Gastrocnemius medialis (tissue), 4 donors: Measurements from ENCODE around the gene CAND2. TPM values are rescaled to one million over a fixed set of nuclear protein-coding genes. Genes with fewer than 3 reads are reported as not detected.
A peak's percentile ranks its signal among the peaks of the same experiment; 100 is the strongest.

Experiments used
- ATAC-seq, 2 donors: fragments of 150-250 bp; one replicate each; pipeline ENCODE4 v1.9.1; 2016
- DNase-seq, 2 donors: peaks; one replicate each; pipeline ENCODE4 v3.0.0-alpha.2; 2019
- H3K27ac ChIP-seq, 4 donors: fragments of 200-600 bp; sonication (generic); 1 replicate in 1 of 4; 2 replicates in 3 of 4; pipeline ENCODE4 v1.5.1; 2016 to 2018; ENCODE audit warnings: mild to moderate bottlenecking in 2 of 4, moderate library complexity in 1 of 4
- H3K27me3 ChIP-seq, 3 donors: fragments of 200-600 bp; sonication (generic) in 2 of 3; 1 replicate in 1 of 3; 2 replicates in 2 of 3; pipeline versions ENCODE4 v1.5.1 to v1.6.0; 2016 to 2019; ENCODE audit warnings: mild to moderate bottlenecking in 1 of 3, moderate library complexity in 1 of 3
- H3K36me3 ChIP-seq, 2 donors: fragments of 200-600 bp; sonication (generic) in 1 of 2; one replicate each; pipeline ENCODE4 v1.5.1; 2017 to 2018
- H3K4me1 ChIP-seq, 2 donors: fragments of 200-600 bp; sonication (generic) in 1 of 2; one replicate each; pipeline ENCODE4 v1.5.1; 2016 to 2017; ENCODE audit warnings: mild to moderate bottlenecking in 2 of 2
- H3K4me3 ChIP-seq, 4 donors: fragments of 200-600 bp; sonication (generic) in 3 of 4; 1 replicate in 1 of 4; 2 replicates in 3 of 4; pipeline ENCODE4 v1.5.1; 2016 to 2019; ENCODE audit warnings: mild to moderate bottlenecking in 2 of 4
- H3K9me3 ChIP-seq, 3 donors: fragments of 200-600 bp; sonication (generic) in 2 of 3; 1 replicate in 1 of 3; 2 replicates in 2 of 3; pipeline ENCODE4 v1.5.1; 2016 to 2019
- POLR2A ChIP-seq, 2 donors: fragments of 450-650 bp; IDR thresholded peaks; one replicate each; pipeline ENCODE4 v1.6.1; 2017; ENCODE audit warnings: antibody characterized with exemption in 2 of 2, mild to moderate bottlenecking in 2 of 2, moderate library complexity in 2 of 2
- in situ Hi-C, 4 donors: fragments of 200-750 bp; cut with MboI; loops; one replicate each; pipeline versions ENCODE4 v1.15.0 to v1.8.0; 2017; ENCODE audit warnings: low sequenced_read_pairs in 4 of 4
- intact Hi-C: fragments of 100-400 bp; cut with DNase I; formaldehyde crosslinking; loops from one replicate; pipeline ENCODE4 v1.15.1; 2023; ENCODE audit warnings: low total_unique reads
- total RNA-seq, 4 donors: library from RNA; depleted of rRNA; stranded (reverse); fragments of >200 nt; gene quantifications; one replicate each; pipeline versions ENCODE4 v1.1.0 to v1.2.3, GENCODE V29; 2016
- TF ChIP-seq, protein P1 (sequence below), 5 experiments: fragments of 450-650 bp in 3 of 5; fragments of 200-600 bp in 2 of 5; sonication (generic) in 2 of 5; IDR thresholded peaks in 4 of 5; conservative IDR thresholded peaks in 1 of 5; 1 replicate in 4 of 5; 2 replicates in 1 of 5; pipeline ENCODE4 v1.5.1; 2016 to 2019; ENCODE audit warnings: antibody characterized with exemption in 5 of 5, mild to moderate bottlenecking in 3 of 5, moderate library complexity in 3 of 5

The CAND2 gene
- total RNA-seq, 4 donors from 2014 or later = 133 to 308 (median 181) TPM

DNA sequence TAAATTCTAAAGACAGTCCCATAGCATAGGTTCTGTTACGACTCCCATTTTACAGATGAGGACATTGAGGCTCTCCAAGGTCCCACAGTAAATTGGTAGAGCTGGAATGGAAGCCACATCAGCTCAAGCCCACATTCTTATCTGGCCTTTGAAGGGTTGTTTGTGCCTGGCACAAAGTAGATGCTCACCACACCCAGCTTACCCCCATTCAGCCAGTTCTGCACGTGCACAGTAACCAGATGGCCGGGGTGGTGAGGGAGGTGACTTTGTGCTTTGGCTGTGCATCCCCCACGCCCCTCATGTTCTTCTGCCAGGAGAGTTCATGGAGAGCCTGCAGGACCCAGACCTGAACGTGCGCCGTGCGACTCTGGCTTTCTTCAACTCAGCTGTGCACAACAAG lies 28.7 kb downstream of the CAND2 start:
- Histone ChIP-seq H3K36me3 (peaks cover under 1 to 68% of the 10 kb centered on the region in 2 donors), H3K27me3 (no peaks in the 10 kb centered on the region)

DNA sequence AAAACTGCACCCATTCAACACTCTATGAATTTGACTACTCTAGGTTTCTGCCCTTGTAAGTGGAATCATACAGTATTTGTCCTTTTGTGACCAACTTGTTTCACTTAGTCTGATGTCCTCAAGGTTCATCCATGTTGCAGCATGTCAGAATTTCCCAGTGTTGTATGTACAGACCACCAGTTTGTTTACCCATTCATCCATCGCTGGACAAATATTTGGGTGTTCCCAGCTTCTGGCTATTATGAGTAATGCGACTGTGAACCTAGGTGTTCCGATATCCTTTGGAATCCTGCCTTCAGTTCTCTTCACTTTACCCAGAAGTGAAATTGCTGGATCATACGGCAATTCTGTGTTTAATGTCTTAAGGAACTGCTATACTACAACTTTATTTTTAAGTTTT lies 32.3 kb downstream of the CAND2 start:
- TF ChIP-seq, protein P1, sequence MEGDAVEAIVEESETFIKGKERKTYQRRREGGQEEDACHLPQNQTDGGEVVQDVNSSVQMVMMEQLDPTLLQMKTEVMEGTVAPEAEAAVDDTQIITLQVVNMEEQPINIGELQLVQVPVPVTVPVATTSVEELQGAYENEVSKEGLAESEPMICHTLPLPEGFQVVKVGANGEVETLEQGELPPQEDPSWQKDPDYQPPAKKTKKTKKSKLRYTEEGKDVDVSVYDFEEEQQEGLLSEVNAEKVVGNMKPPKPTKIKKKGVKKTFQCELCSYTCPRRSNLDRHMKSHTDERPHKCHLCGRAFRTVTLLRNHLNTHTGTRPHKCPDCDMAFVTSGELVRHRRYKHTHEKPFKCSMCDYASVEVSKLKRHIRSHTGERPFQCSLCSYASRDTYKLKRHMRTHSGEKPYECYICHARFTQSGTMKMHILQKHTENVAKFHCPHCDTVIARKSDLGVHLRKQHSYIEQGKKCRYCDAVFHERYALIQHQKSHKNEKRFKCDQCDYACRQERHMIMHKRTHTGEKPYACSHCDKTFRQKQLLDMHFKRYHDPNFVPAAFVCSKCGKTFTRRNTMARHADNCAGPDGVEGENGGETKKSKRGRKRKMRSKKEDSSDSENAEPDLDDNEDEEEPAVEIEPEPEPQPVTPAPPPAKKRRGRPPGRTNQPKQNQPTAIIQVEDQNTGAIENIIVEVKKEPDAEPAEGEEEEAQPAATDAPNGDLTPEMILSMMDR (IDR thresholded peaks at IDR 0.05 in 4 of 5, conservative IDR thresholded peaks at IDR 0.05 in 1 of 5) = no peak
- TF ChIP-seq POLR2A (IDR thresholded peaks at IDR 0.05) = no peak
- in situ Hi-C loops (no loop called here), intact Hi-C loops (no loop called here)
- Histone ChIP-seq H3K9me3 (no peaks in the 10 kb centered on the region), H3K4me3 (no peak overlapping the region), H3K36me3 (peaks cover 0 to 80% of the 10 kb centered on the region in 2 donors), H3K27me3 (no peaks in the 10 kb centered on the region), H3K4me1 (peaks cover 0 to 2% of the 10 kb centered on the region in 2 donors), H3K27ac (no peak overlapping the region)
- ATAC-seq (no peak), DNase-seq (no peak)

More for the DNA sequence above, 28.7 kb downstream of the CAND2 start:
- Histone ChIP-seq H3K4me1 (no peaks in the 10 kb centered on the region), H3K9me3 (no peaks in the 10 kb centered on the region), H3K27ac (peak overlapping the region in 2 of 4 donors; percentile 23 to 51), H3K4me3 (no peak overlapping the region)
- ATAC-seq = no peak
- intact Hi-C loops = no loop called here
- TF ChIP-seq POLR2A (IDR thresholded peaks at IDR 0.05) = no peak
- no peak for DNase-seq
- in situ Hi-C loops = no loop called here

DNA sequence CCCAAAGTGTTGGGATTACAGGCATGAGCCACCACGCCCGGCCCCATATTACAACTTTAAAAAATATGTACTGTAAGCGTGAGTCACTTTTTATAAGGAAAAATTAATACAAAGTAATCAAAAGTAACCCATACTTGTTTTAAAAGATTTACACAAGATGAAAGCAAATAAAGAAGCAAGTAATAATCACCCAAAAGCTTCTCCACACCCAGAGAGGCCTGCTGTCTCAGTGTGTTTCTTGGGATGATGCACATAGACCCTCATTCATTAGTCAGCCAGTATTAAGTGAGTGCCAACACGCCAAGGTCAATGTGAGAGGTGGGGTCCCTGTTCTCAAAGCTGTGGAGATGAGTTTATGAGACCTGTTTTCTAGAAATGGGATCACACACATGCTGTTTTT lies 32.9 kb downstream of the CAND2 start:
- in situ Hi-C loops = no loop called here
- Histone ChIP-seq H3K36me3 (peaks cover 0 to 87% of the 10 kb centered on the region in 2 donors), H3K4me1 (peaks cover 0 to 4% of the 10 kb centered on the region in 2 donors), H3K9me3 (no peaks in the 10 kb centered on the region), H3K27me3 (no peaks in the 10 kb centered on the region), H3K4me3 (no peak overlapping the region), H3K27ac (no peak overlapping the region)
- no peak for DNase-seq
- ATAC-seq = no peak
- TF ChIP-seq POLR2A (IDR thresholded peaks at IDR 0.05) = no peak
- TF ChIP-seq, protein P1 (IDR thresholded peaks at IDR 0.05 in 4 of 5, conservative IDR thresholded peaks at IDR 0.05 in 1 of 5) = no peak
- intact Hi-C loops = no loop called here

DNA sequence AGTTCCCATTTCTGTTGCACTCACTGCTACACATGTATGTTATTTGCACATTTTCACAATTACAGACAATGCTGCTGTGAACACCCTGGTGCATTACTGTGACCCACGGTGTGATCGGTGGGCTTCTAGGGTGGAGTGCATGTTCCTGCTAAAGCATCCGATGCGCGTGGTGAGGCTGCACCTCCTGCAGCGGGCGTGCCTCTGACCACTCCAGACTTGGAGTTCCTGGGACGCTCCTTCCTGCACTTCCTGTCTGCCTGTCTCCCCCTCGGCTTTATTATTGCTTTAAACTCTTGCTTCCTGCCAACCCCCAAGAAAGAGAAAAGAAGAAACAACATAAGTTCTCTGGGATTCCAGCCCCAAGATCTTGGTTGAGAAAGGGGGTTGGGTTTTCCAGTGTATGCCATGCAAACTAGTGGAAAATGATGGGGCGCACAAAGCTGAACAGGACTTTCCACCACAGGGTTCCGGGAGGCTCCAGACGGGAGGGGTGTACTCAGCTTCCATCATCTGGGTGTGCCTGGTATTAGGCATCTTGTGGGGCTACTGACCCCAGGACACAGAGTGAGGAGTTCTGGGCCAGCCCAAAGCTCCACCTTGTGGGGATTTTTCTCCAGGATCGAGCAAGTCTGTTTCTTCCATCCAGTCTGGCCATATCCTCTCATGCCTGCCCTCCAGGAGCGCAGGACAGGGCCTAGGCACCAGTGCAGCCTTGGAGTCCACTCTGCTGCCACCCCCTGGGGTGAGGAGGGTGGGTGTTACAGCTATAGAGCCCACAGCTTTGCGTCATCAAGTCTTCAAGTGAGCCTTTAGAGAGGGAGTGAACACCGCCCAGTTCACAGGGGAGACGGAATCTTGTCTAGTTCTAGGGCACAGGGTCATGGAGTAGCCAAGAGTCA lies 33.7 kb downstream of the CAND2 start:
- peak overlapping the region in 3 of 4 donors; percentile 22 to 55 (median 39) for H3K27ac ChIP-seq
- peaks cover 0 to 89% of the 10 kb centered on the region in 2 donors for H3K36me3 ChIP-seq
- ATAC-seq (no peak), DNase-seq (no peak)
- H3K4me3 ChIP-seq = no peak overlapping the region
- in situ Hi-C loops = no loop called here
- H3K9me3 ChIP-seq = no peaks in the 10 kb centered on the region
- H3K4me1 ChIP-seq = peaks cover 0 to 10% of the 10 kb centered on the region in 2 donors
- TF ChIP-seq POLR2A (IDR thresholded peaks at IDR 0.05) = no peak
- TF ChIP-seq, protein P1 (IDR thresholded peaks at IDR 0.05 in 4 of 5, conservative IDR thresholded peaks at IDR 0.05 in 1 of 5) = no peak
- intact Hi-C loops = loop anchor here (10.0 kb wide), 1 partner anchor 245 kb away; no protein-coding TSS in a partner anchor
- H3K27me3 ChIP-seq = no peaks in the 10 kb centered on the region

DNA sequence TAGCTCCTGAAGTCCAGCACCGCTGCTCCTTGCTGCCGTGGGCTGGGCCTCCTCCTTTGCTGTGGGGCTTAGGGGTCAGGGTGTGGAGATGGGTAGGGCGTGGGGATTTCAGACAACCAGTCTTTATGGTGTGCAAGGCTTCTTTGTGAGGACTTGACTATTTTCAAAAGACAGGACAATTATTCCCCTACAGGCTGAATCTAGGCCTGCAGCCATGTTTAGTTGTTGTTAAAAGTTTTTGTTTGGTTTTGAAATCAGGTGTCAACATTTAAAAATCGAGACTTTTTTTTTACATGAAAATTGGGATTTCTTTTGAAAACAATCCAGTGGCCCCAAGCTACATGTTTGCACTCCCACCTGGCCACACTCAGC lies 34.3 kb downstream of the CAND2 start:
- intact Hi-C loops (loop anchor here (10.0 kb wide), 1 partner anchor 246 kb away; no protein-coding TSS in a partner anchor), in situ Hi-C loops (no loop called here)
- TF ChIP-seq, protein P1 (IDR thresholded peaks at IDR 0.05 in 4 of 5, conservative IDR thresholded peaks at IDR 0.05 in 1 of 5) = peak in 1 of 5 experiments; percentile 12
- TF ChIP-seq POLR2A (IDR thresholded peaks at IDR 0.05) = no peak
- no peak for ATAC-seq
- no peaks in the 10 kb centered on the region for H3K27me3 ChIP-seq
- DNase-seq = no peak
- H3K4me3 ChIP-seq = no peak overlapping the region
- peaks cover 0 to 16% of the 10 kb centered on the region in 2 donors for H3K4me1 ChIP-seq
- H3K27ac ChIP-seq = peak overlapping the region in 3 of 4 donors; percentile 22 to 55 (median 39)
- peaks cover 0 to 91% of the 10 kb centered on the region in 2 donors for H3K36me3 ChIP-seq
- H3K9me3 ChIP-seq = no peaks in the 10 kb centered on the region
